ENCODE measurements around the gene ERC2.

The ERC2 gene

GRCh38 chr3:55728461-55729100 is 739.7 kb downstream of the ERC2 start:
- no peak for FAIRE-seq
- no peak for TF ChIP-seq POLR2AphosphoS5 (IDR thresholded peaks at IDR 0.05; ENCODE audit: low read depth, low read length)
- no peak for TF ChIP-seq POLR2A (IDR thresholded peaks at IDR 0.05; ENCODE audit: low read depth, low read length)
- no peak for TF ChIP-seq PAX5 (IDR thresholded peaks at IDR 0.05; ENCODE audit: insufficient read depth, low read length, severe bottlenecking)
- no peak for TF ChIP-seq TAF1 (IDR thresholded peaks at IDR 0.05; ENCODE audit: low read depth, low read length)
- TF ChIP-seq POU2F2 (IDR thresholded peaks at IDR 0.05; ENCODE audit: low read depth, low read length), result no peak
- TF ChIP-seq SPI1 (IDR thresholded peaks at IDR 0.05; ENCODE audit: low read depth, low read length), result no peak
- no peak for DNase-seq (ENCODE audit: insufficient read length, low spot score)

DNA sequence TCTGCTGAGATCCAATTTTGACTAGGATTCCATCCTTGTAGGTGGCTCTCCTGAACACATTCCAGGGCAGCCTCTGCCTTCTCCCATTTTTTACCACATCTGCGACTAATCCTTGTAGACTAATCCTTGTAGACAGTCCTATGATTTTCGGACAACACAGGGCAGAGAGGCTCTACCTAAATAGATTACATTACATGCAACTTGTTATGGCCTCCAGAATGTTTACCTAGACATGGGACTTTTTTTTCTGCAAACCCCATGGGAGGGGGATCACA is 741.8 kb downstream of the ERC2 start:
- DNase-seq (ENCODE audit: insufficient read length, low spot score) (no peak), FAIRE-seq (no peak)
- TF ChIP-seq SPI1 (IDR thresholded peaks at IDR 0.05; ENCODE audit: low read depth, low read length) (no peak), POLR2A (IDR thresholded peaks at IDR 0.05; ENCODE audit: low read depth, low read length) (no peak), POLR2AphosphoS5 (IDR thresholded peaks at IDR 0.05; ENCODE audit: low read depth, low read length) (no peak), POU2F2 (IDR thresholded peaks at IDR 0.05; ENCODE audit: low read depth, low read length) (no peak), TAF1 (IDR thresholded peaks at IDR 0.05; ENCODE audit: low read depth, low read length) (no peak), PAX5 (IDR thresholded peaks at IDR 0.05; ENCODE audit: insufficient read depth, low read length, severe bottlenecking) (no peak)

- FAIRE-seq (peak; percentile 60), DNase-seq (ENCODE audit: insufficient read length, low spot score) (no peak)
- TF ChIP-seq SPI1 (IDR thresholded peaks at IDR 0.05; ENCODE audit: low read depth, low read length) (no peak), TAF1 (IDR thresholded peaks at IDR 0.05; ENCODE audit: low read depth, low read length) (no peak), PAX5 (IDR thresholded peaks at IDR 0.05; ENCODE audit: insufficient read depth, low read length, severe bottlenecking) (no peak), POU2F2 (IDR thresholded peaks at IDR 0.05; ENCODE audit: low read depth, low read length) (no peak), POLR2A (IDR thresholded peaks at IDR 0.05; ENCODE audit: low read depth, low read length) (no peak), POLR2AphosphoS5 (IDR thresholded peaks at IDR 0.05; ENCODE audit: low read depth, low read length) (no peak)
These were observed 742.4 kb downstream of the ERC2 start for GRCh38 chr3:55725681-55726500.

GRCh38 chr3:55724821-55725220 is 743.4 kb downstream of the ERC2 start:
- FAIRE-seq, result peak; percentile 55
- peak; percentile 83; the same call in 1 of the 2 replicates for TF ChIP-seq POU2F2 (IDR thresholded peaks at IDR 0.05; ENCODE audit: low read depth, low read length)
- TF ChIP-seq POLR2A (IDR thresholded peaks at IDR 0.05; ENCODE audit: low read depth, low read length), result no peak
- DNase-seq (ENCODE audit: insufficient read length, low spot score), result no peak

DNA sequence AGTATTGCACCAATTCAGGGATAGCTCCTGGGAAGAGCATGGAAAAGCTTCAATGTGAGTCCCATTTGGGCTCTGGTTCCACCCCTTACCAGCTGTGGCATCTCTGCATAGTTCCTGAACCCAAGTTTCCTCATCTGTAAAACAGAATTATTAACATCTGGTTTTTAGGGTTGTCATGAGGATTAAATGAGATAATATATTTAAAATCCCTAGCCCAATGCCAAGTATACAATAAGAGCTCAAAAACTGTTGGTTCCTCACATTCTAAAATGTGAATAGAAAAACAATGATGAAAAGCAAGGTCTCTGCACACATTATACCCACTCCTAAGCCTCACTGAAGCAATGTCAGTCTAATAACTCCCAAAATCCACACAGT is 743.9 kb downstream of the ERC2 start:
- no peak for TF ChIP-seq TAF1 (IDR thresholded peaks at IDR 0.05; ENCODE audit: low read depth, low read length)
- no peak for TF ChIP-seq SPI1 (IDR thresholded peaks at IDR 0.05; ENCODE audit: low read depth, low read length)
- no peak for TF ChIP-seq POU2F2 (IDR thresholded peaks at IDR 0.05; ENCODE audit: low read depth, low read length)
- TF ChIP-seq PAX5 (IDR thresholded peaks at IDR 0.05; ENCODE audit: insufficient read depth, low read length, severe bottlenecking), result no peak
- no peak for TF ChIP-seq POLR2A (IDR thresholded peaks at IDR 0.05; ENCODE audit: low read depth, low read length)
- no peak for TF ChIP-seq POLR2AphosphoS5 (IDR thresholded peaks at IDR 0.05; ENCODE audit: low read depth, low read length)
- no peak for FAIRE-seq
- DNase-seq (ENCODE audit: insufficient read length, low spot score), result no peak

GRCh38 chr3:55723653-55724406 is 744.4 kb downstream of the ERC2 start:
- DNase-seq (ENCODE audit: insufficient read length, low spot score) (no peak), FAIRE-seq (peak; percentile 64)
- no peak for TF ChIP-seq TAF1 (IDR thresholded peaks at IDR 0.05; ENCODE audit: low read depth, low read length)
- peak; percentile 53; the same call in 1 of the 2 replicates for TF ChIP-seq SPI1 (IDR thresholded peaks at IDR 0.05; ENCODE audit: low read depth, low read length)

GRCh38 chr3:55721716-55722484 is 746.4 kb downstream of the ERC2 start:
- FAIRE-seq, result peak; percentile 62
- TF ChIP-seq SPI1 (IDR thresholded peaks at IDR 0.05; ENCODE audit: low read depth, low read length) (no peak), TAF1 (IDR thresholded peaks at IDR 0.05; ENCODE audit: low read depth, low read length) (no peak), POLR2AphosphoS5 (IDR thresholded peaks at IDR 0.05; ENCODE audit: low read depth, low read length) (no peak), PAX5 (IDR thresholded peaks at IDR 0.05; ENCODE audit: insufficient read depth, low read length, severe bottlenecking) (no peak), POU2F2 (IDR thresholded peaks at IDR 0.05; ENCODE audit: low read depth, low read length) (no peak), POLR2A (IDR thresholded peaks at IDR 0.05; ENCODE audit: low read depth, low read length) (no peak)

DNA sequence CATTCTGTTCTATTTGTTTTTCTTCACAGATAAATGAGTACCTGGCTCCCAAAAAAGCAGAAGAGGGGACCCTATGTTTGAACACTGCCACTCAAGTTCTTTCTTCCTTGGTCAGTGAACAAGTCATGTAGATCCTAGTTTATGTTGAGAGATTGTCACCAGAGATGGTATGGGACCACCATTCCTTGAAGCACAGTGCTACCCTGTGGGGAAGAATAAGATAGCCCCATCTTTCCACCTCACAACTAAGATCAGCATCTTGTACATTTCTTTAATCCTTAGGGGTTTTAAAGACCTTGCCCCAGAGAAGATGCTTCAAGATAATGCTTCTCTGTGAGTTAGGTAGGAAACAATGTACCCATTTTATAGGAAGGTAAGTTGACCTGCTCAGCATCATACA is 747.7 kb downstream of the ERC2 start:
- FAIRE-seq (peak; percentile 75), DNase-seq (ENCODE audit: insufficient read length, low spot score) (no peak)
- no peak for TF ChIP-seq POLR2A (IDR thresholded peaks at IDR 0.05; ENCODE audit: low read depth, low read length)
- no peak for TF ChIP-seq TAF1 (IDR thresholded peaks at IDR 0.05; ENCODE audit: low read depth, low read length)
- TF ChIP-seq PAX5 (IDR thresholded peaks at IDR 0.05; ENCODE audit: insufficient read depth, low read length, severe bottlenecking), result no peak

More at GRCh38 chr3:55721716-55722484, 746.4 kb downstream of the ERC2 start:
- no peak for DNase-seq (ENCODE audit: insufficient read length, low spot score)

DNA sequence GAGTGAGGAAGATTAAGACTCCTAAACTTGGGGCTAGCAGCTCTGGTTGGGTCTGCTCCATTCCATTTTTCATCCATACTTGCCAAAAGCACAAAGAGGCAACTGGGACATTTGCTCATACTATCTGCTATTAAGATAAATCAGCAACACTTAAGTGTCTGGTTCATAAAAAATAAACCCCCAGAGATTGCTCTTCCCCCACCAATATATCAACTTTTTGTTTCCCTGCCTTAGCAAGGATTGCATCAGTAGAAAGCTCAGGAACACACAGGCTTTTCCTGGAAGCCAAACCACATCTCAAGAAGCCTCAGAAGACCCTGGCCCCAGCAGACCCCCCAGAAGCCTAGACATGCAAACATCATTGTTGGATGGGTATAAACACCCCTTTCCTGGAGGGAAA is 748.8 kb downstream of the ERC2 start:
- TF ChIP-seq TAF1 (IDR thresholded peaks at IDR 0.05; ENCODE audit: low read depth, low read length), result no peak
- TF ChIP-seq POLR2A (IDR thresholded peaks at IDR 0.05; ENCODE audit: low read depth, low read length), result no peak
- TF ChIP-seq SPI1 (IDR thresholded peaks at IDR 0.05; ENCODE audit: low read depth, low read length), result no peak
- FAIRE-seq, result no peak
- DNase-seq (ENCODE audit: insufficient read length, low spot score), result no peak
